HG03558 (cell line): ENCODE results near the gene HK2.

Experiments
- ATAC-seq: cut with Tn5 transposase; IDR thresholded peaks from one replicate; pipeline ENCODE4 v1.9.1; 2021; ENCODE audit warnings: moderate number of reproducible peaks; ENCODE audit not compliant: unreplicated experiment; ENCODE audit errors: extremely low read depth

HK2 gene

GRCh38 chr2:74873678-74874640 is 40.0 kb downstream of the HK2 start:
- no peak for ATAC-seq

GRCh38 chr2:74876081-74876886 is 42.4 kb downstream of the HK2 start:
- peak; percentile 56 for ATAC-seq

GRCh38 chr2:74877376-74877775 is 43.4 kb downstream of the HK2 start:
- no peak for ATAC-seq

GRCh38 chr2:74877781-74878433 is 44.0 kb downstream of the HK2 start:
- ATAC-seq, result no peak

GRCh38 chr2:74878551-74878950 is 44.6 kb downstream of the HK2 start:
- ATAC-seq, result no peak

GRCh38 chr2:74880054-74880728 is 46.3 kb downstream of the HK2 start:
- ATAC-seq, result no peak

- no peak for ATAC-seq
These were observed 47.2 kb downstream of the HK2 start for GRCh38 chr2:74881176-74881575.

- no peak for ATAC-seq
These were observed 47.8 kb downstream of the HK2 start for GRCh38 chr2:74881626-74882298.

GRCh38 chr2:74882299-74882687 is 48.4 kb downstream of the HK2 start:
- no peak for ATAC-seq

- no peak for ATAC-seq
These were observed 49.1 kb downstream of the HK2 start for GRCh38 chr2:74883011-74883410.

- no peak for ATAC-seq
These were observed 50.3 kb downstream of the HK2 start for GRCh38 chr2:74884118-74884762.

- ATAC-seq, result no peak
These were observed 50.9 kb downstream of the HK2 start for GRCh38 chr2:74884866-74885265.

GRCh38 chr2:74886251-74886650 is 52.3 kb downstream of the HK2 start:
- no peak for ATAC-seq

GRCh38 chr2:74886811-74887210 is 52.9 kb downstream of the HK2 start:
- no peak for ATAC-seq

GRCh38 chr2:74887445-74887951 is 53.6 kb downstream of the HK2 start:
- ATAC-seq, result no peak

GRCh38 chr2:74887960-74888700 is 54.2 kb downstream of the HK2 start:
- ATAC-seq, result no peak

- no peak for ATAC-seq
These were observed 55.2 kb downstream of the HK2 start for GRCh38 chr2:74889159-74889558.

- ATAC-seq, result no peak
These were observed 56.8 kb downstream of the HK2 start for GRCh38 chr2:74890711-74891110.
